MM.1S (cell line): ENCODE measurements around the gene CYP4F2.

Experiments
- EZH2 ChIP-seq: fragments of 300-600 bp; sonication (generic); optimal IDR thresholded peaks from 2 replicates; pipeline ENCODE3; 2017; ENCODE audit warnings: low read depth, mild to moderate bottlenecking, antibody characterized with exemption, low read length, mixed read lengths
- EZH2phosphoT487 ChIP-seq: fragments of 300-600 bp; sonication (generic); IDR thresholded peaks from 2 replicates; pipeline ENCODE4 v1.6.1; 2018; ENCODE audit warnings: antibody characterized with exemption, low read length
- TF ChIP-seq, protein P1 (sequence below): fragments of 300-600 bp; sonication (generic); IDR thresholded peaks from 2 replicates; pipeline ENCODE4 v1.5.1; 2016; ENCODE audit warnings: antibody characterized with exemption, low read length, mixed read lengths

GRCh38 chr19:15869109-15869555 is 28.7 kb downstream of the CYP4F2 start:
- TF ChIP-seq, protein P1, sequence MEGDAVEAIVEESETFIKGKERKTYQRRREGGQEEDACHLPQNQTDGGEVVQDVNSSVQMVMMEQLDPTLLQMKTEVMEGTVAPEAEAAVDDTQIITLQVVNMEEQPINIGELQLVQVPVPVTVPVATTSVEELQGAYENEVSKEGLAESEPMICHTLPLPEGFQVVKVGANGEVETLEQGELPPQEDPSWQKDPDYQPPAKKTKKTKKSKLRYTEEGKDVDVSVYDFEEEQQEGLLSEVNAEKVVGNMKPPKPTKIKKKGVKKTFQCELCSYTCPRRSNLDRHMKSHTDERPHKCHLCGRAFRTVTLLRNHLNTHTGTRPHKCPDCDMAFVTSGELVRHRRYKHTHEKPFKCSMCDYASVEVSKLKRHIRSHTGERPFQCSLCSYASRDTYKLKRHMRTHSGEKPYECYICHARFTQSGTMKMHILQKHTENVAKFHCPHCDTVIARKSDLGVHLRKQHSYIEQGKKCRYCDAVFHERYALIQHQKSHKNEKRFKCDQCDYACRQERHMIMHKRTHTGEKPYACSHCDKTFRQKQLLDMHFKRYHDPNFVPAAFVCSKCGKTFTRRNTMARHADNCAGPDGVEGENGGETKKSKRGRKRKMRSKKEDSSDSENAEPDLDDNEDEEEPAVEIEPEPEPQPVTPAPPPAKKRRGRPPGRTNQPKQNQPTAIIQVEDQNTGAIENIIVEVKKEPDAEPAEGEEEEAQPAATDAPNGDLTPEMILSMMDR = peak; percentile 46
- no peak for TF ChIP-seq EZH2
- TF ChIP-seq EZH2phosphoT487 = no peak
